ACHN (cell line): ENCODE data around the gene OR6K2.
"Not testable (repeated sequence)": the region's sequence is repeated elsewhere in the genome, so short reads cannot be mapped to it uniquely, and the experiment has no call there.

Source experiments
- DNase-seq: peaks from one replicate; pipeline ENCODE4 v3.0.0-alpha.2; 2015
- in situ Hi-C: cut with HindIII; loops from 2 replicates; pipeline ENCODE4 v1.10.0; 2017; ENCODE audit warnings: low sequenced_read_pairs, low pct_ligation_motif_present, low pct_unique_long_range_greater_than_20kb

OR6K2 gene

DNA sequence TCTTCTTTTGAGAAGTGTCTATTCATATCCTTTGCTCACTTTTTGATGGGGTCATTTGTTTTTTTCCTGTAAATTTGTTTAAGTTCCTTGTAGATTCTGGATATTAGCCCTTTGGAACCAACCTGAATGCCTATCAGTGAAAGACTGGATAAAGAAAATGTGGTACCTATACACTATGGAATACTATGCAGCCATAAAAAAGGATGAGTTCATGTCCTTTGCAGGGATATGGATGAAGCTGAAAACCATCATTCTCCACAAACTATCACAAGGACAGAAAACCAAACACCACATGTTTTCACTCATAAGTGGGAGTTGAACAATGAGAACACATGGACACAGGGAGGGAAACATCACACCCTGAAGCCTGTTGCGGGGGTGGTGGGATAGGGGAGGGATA is 12.1 kb downstream of the OR6K2 start:
- DNase-seq, in situ Hi-C loops: not testable (repeated sequence)

DNA sequence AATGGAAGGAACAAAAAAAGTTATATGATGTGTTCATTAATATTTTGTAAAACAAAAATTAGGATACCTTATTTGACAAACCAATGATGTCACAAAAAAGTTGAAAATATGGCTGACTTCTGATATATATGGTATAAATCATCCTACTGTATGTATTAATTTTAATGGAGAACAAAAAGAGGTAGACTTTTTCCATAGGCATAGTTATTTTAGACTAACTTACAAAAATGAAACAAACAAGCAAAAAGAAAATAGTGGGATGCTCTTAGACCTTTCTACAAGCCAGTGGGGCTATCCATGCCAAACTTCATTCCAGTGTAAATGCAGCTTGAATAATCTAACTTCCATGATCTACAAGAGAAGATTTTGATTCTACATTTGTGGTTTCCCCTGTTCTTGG is 13.4 kb downstream of the OR6K2 start:
- no peak for DNase-seq
- in situ Hi-C loops, result no loop called here

DNA sequence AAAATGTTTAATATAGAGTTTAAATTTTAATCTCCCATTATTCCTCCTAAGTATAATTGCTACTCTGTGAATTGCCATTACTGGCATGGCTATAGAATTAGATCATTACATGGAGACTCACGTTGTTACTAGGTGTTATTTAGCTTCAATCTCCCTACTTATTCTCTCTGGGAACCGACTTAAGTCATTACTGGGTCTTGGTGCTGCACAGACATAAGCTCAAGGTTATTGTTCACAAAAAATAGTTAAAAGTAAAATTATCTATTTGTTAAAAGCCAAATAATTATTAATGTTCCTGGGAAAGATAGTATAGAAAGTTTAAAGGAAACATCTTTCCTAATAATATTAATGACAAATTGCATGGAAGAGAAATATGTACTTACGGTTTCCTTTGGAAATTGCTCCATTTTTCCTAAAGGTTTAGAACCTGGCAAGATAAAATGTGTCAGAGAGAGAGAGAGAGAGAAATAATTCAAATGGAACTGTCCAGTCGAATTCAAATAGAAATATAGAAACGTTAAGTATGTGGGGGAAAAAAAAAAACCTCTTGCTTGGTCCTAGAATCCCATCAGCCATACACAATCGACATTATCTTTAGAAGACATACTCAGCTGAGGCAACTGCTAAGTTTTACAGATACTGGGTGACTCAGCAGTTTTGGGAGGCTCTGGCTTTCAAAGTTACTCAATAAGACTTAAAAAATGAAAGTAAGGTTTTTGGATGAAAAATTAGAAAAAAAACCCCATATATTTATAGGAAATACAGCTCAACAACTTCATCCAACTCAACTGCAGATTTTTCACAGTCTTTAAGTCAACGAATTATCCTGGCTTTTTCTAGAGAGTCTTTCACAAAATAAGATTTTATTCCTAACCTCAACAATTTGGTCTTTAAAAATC is 14.1 kb downstream of the OR6K2 start, which contains the start of gene SPTA1:
SPTA1 (minus strand) TSS at position 605 of the 899 bp plus-strand sequence; CDS start at position 407, 198 bp downstream.
- in situ Hi-C loops, result no loop called here
- DNase-seq, result no peak

GRCh38 chr1:158685085-158685484 is 15.4 kb downstream of the OR6K2 start:
- in situ Hi-C loops, result no loop called here
- no peak for DNase-seq

DNA sequence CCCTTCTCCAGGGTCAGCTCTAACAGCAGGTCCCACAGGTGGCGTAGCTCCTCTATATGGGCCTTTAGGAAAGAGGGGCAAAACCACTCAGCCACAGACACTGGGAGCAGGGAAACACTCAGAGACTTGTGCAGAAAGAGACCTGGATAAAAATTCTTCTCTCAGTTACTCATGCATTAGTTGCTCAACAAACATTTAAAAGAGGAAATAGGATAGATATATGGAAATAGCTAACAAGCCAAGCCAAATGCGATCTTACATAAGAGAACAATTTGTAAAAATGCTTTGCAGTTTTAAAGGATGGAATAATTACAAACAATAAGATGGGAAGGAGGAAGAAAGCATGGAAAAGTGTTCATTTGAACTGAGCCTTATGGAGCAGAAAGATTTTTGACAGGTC is 18.8 kb downstream of the OR6K2 start:
- in situ Hi-C loops, result no loop called here
- no peak for DNase-seq

- in situ Hi-C loops, result no loop called here
- DNase-seq, result no peak
Observed at GRCh38 chr1:158679289-158679688, 21.2 kb downstream of the OR6K2 start.

DNA sequence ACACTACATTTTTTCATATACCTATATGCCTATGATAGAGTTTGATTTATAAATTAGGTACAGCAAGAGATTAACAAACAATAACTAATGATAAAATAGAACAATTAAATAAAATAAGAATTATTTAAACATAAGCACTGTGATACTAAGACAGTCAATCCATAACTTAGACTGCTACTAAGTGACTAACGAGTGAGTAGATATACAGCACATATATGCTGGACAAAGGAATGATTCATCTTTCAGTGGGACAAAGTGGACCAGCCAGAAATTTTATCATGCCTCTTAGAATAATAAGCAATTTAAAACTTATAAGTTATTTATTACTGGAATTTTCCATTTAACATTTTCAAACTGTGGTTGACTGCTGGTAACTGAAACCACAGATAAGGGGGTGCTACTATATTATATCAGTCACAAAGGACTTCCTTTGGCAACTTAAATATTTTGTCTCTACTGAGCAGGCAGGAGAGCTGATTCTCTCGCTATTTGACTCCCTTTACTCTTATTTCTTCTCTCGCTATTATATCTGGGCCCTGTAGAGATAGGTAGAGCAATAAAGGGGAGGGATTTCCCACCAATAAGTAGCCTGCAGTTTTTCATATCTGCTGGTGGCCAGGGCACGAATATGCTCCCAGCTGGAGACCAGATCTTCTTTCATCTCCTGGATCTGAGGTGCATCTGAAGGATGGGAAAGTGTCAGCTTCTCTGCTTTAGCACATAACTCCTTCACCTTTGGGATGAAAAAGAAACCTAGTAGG is 24.7 kb downstream of the OR6K2 start:
- in situ Hi-C loops, result no loop called here
- no peak for DNase-seq

- no peak for DNase-seq
- in situ Hi-C loops, result no loop called here
Observed at GRCh38 chr1:158674302-158674701, 26.1 kb downstream of the OR6K2 start.

DNA sequence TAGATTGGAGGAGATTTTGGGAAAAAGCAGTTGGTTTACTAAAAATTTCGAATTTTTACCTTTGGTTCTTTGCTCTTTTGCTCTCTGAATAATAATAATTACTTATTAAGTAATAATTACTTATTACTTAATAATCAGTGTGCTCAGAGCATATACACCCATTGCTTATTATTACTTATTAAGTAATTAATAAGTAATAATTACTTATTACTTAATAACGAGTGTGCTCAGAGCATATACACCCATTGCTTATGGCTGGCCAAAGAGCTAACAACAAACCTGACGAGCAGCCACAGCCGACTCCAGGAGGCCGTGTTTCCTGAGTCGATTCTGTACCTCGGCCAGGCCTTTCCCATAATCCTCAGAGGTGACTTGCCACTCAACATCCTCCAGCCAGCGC is 34.4 kb downstream of the OR6K2 start:
- in situ Hi-C loops, result no loop called here
- no peak for DNase-seq

DNA sequence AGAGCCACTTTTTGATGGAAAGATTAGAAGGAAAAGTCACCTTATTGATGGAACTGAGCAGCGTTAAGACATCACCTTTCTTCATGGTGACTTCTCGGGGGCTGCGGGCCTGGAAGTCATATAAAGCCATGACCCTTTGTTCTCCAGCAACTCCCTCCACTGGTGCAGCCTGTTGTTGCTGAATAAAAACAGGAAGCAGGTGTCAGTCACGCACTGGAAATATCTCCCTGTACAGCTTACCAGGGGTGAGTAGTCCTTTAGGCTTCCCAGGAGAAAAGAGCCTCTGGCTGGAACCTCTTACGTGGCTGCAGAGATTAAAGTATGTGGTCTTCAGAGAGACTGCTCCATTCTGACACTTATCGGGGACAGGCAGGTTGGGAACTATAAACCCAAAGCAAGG is 45.9 kb downstream of the OR6K2 start:
- DNase-seq, result no peak
- in situ Hi-C loops, result no loop called here

DNA sequence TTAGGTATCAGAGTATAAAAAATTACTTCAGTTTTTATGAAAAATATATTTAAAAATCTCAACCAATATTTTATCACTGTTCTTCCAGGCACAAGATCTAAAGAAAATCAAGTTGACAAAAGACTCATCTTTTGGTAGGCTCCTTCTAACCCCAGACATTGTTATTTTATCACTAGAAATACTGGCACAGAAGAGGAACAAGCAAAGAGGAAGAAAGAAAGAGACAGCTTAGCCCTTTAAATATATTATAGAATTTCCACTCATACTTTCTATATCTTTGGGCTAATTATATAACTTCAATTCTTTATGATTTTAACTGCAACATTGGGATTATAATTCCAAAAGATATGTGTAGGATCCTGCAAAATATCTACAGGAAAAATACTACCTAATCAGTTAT is 46.4 kb downstream of the OR6K2 start:
- in situ Hi-C loops, result no loop called here
- DNase-seq, result no peak

GRCh38 chr1:158652721-158653334 is 47.6 kb downstream of the OR6K2 start:
- in situ Hi-C loops, result no loop called here
- DNase-seq, result no peak
